GM12878 (cell line): ENCODE measurements around the gene ZNF132. TPM values are rescaled to one million over a fixed set of nuclear protein-coding genes. Genes with fewer than 3 reads are reported as not detected.

Experiments used
- ATAC-seq: fragments of 200-7000 bp; cut with Tn5 transposase; 3 replicates; pipeline ENCODE4 v1.9.1; 2020; ENCODE audit warnings: mild to moderate bottlenecking, moderate library complexity
- BruUV-seq: library from RNA; stranded (reverse); fragments of 400-500 nt; replicated peaks from 2 replicates; lab custom pipeline; 2021; lab: Mats Ljungman, UMichigan
- CTCF ChIA-PET: fragments of 300-600 bp; sonication (Branson Sonifier 250); formaldehyde crosslinking; extraction: SDS; loops from one replicate; lab custom pipeline; 2021; ENCODE audit warnings: inconsistent platforms; lab: Yijun Ruan, JAX
- POLR2A ChIA-PET: fragments of 350-600 bp; formaldehyde crosslinking; extraction: SDS; loops from one replicate; lab custom pipeline; 2021; ENCODE audit warnings: inconsistent platforms; lab: Charles Lee
- RAD21 ChIA-PET: fragments of 300-600 bp; sonication (Branson Sonifier 250); formaldehyde crosslinking; loops from one replicate; lab custom pipeline; 2023; ENCODE audit warnings: antibody characterized with exemption; ENCODE audit not compliant: unreplicated experiment; lab: Charles Lee
- SMC1A ChIA-PET: fragments of 300-600 bp; sonication (Branson Sonifier 250); formaldehyde crosslinking; loops from one replicate; lab custom pipeline; 2023; ENCODE audit not compliant: unreplicated experiment, uncharacterized antibody; lab: Charles Lee
- DNase-seq: peaks from one replicate; pipeline ENCODE4 v3.0.0-alpha.2; 2011; ENCODE audit warnings: low read depth, low spot score
- FAIRE-seq: peaks from 3 replicates; lab custom pipeline; 2011; peaks lifted over from hg19 to GRCh38; lab: Jason Lieb, UNC
- H2AFZ ChIP-seq: 2 replicates; pipeline ENCODE4 v1.6.0; 2011; ENCODE audit warnings: low read depth, low read length, control low read depth; ENCODE audit not compliant: control insufficient read depth
- H3K27ac ChIP-seq: 2 replicates; pipeline ENCODE4 v1.5.1; 2011; ENCODE audit warnings: control low read depth; ENCODE audit not compliant: control insufficient read depth, insufficient read depth
- H3K27me3 ChIP-seq, 2 experiments: replicated peaks in 1 of 2; 2 replicates each; pipeline versions ENCODE4 v1.6.0 to v1.6.1; 2011; ENCODE audit warnings: low read length in 1 of 2; ENCODE audit not compliant: control insufficient read depth in 2 of 2, insufficient read depth in 2 of 2
- H3K36me3 ChIP-seq, 2 experiments: 2 replicates each; pipeline ENCODE4 v1.5.1; 2011; ENCODE audit warnings: low read length in 1 of 2; ENCODE audit not compliant: control insufficient read depth in 2 of 2, insufficient read depth in 2 of 2
- H3K4me1 ChIP-seq: 2 replicates; pipeline ENCODE4 v1.6.1; 2011; ENCODE audit warnings: mild to moderate bottlenecking, low read length, moderate library complexity, mixed read lengths; ENCODE audit not compliant: control insufficient read depth, insufficient read depth
- H3K4me2 ChIP-seq: 2 replicates; pipeline ENCODE4 v1.6.0; 2011; ENCODE audit warnings: control low read depth; ENCODE audit not compliant: control insufficient read depth, insufficient read depth
- H3K4me3 ChIP-seq: fragments of 200-600 bp; sonication (generic); 2 replicates; pipeline ENCODE4 v1.5.1; 2016
- H3K79me2 ChIP-seq: 2 replicates; pipeline ENCODE4 v1.6.0; 2011; ENCODE audit warnings: low read length; ENCODE audit not compliant: control insufficient read depth, insufficient read depth
- H3K9ac ChIP-seq: 2 replicates; pipeline ENCODE4 v1.8.0; 2011; ENCODE audit warnings: low read length, control low read depth, mixed read lengths; ENCODE audit not compliant: control insufficient read depth, insufficient read depth
- H3K9me3 ChIP-seq: replicated peaks from 3 replicates; pipeline ENCODE4 v1.5.1; 2011; ENCODE audit warnings: mild to moderate bottlenecking, low read length; ENCODE audit not compliant: control insufficient read depth, insufficient read depth
- H4K20me1 ChIP-seq: 2 replicates; pipeline ENCODE4 v1.6.0; 2011; ENCODE audit not compliant: control insufficient read depth, insufficient read depth
- CBFB ChIP-seq: IDR thresholded peaks from 2 replicates; pipeline ENCODE4 v1.6.1; 2016; ENCODE audit warnings: antibody characterized with exemption, low read depth
- MLLT1 ChIP-seq: fragments of 450-650 bp; IDR thresholded peaks from 2 replicates; pipeline ENCODE4 v1.6.1; 2016; ENCODE audit warnings: mild to moderate bottlenecking
- MXI1 ChIP-seq: fragments of 150-350 bp; IDR thresholded peaks from 2 replicates; pipeline ENCODE4 v1.6.1; 2011; ENCODE audit warnings: low read depth, mild to moderate bottlenecking, inconsistent platforms, low read length, improper control_type of control experiment
- ZBED1 ChIP-seq: IDR thresholded peaks from 2 replicates; pipeline ENCODE4 v1.6.1; 2016; ENCODE audit warnings: borderline replicate concordance
- ZSCAN29 ChIP-seq: fragments of 450-650 bp; IDR thresholded peaks from 2 replicates; pipeline ENCODE4 v1.6.1; 2017; ENCODE audit warnings: mild to moderate bottlenecking, moderate library complexity
- WGBS: methylation state at CpG from one replicate; pipeline ENCODE4 v1.1.6; 2016; ENCODE audit warnings: low lambda C conversion rate; ENCODE audit not compliant: insufficient replicate concordance, insufficient coverage; ENCODE audit errors: missing lambda C conversion rate; 5-methylcytosine and 5-hydroxymethylcytosine counted together
- in situ Hi-C: fragments of 300-500 bp; cut with MboI; formaldehyde crosslinking; loops from 9 replicates; pipeline ENCODE4 v1.14.3; 2018; ENCODE audit warnings: mixed read lengths
- intact Hi-C: fragments of 100-400 bp; cut with micrococcal nuclease; formaldehyde crosslinking; loops from one replicate; pipeline ENCODE4 v1.14.2; 2022; ENCODE audit not compliant: unreplicated experiment
- polyA plus RNA-seq, 11 experiments: library from polyadenylated mRNA; depleted of rRNA in 4 of 11; unstranded in 6 of 11; stranded (reverse) in 5 of 11; fragments of >200 nt; fragmentation: Nextera tagmentation in 4 of 11; fragmentation: Illumina TruSeq in 1 of 11; extraction: Ambion mirVana in 4 of 11; extraction: Trizol in 1 of 11; gene quantifications; 1 replicate in 1 of 11; 2 replicates in 10 of 11; pipeline versions ENCODE4 v1.2.1 to v1.2.3, GENCODE V29; 2011 to 2016; ENCODE audit warnings: inconsistent platforms in 2 of 11, missing spikeins in 2 of 11, low read depth in 1 of 11
- total RNA-seq, 4 experiments: library from RNA; depleted of rRNA in 3 of 4; stranded (reverse); fragments of >200 nt in 3 of 4; fragmentation: Illumina TruSeq in 1 of 4; extraction: Trizol in 1 of 4; gene quantifications; 2 replicates each; pipeline versions ENCODE4 v1.2.1 to v1.2.3, GENCODE V29; 2013 to 2021

Gene ZNF132
- total and polyA plus RNA-seq, 10 of the 15 experiments (the other 5 are each of a cell fraction or from before 2014, with no cell fraction given): 0.56 to 4.0 (median 2.3) TPM

DNA sequence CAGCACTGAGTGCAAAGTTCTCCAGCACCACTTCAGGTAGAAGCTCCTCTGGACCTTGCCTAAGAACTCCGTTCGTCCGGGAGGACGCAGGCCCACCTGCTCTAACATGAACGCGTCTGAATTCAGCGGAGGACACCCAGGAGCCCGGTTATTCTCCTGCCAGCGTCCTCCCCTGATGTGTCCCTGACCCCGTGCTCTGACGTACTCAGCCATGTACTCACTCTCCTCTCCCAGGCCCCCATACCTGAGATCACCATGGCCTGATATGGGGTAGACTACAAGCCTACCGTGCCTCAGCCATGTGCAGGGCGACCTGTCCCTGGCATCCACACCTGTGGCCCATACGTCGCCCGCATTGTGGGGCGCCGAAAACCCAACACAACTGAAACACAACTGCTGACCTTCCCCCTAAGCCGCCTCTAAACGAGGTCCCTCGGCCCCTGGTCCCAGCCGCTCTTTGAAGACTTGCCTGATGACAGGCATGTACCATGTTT is 32.2 kb downstream of the ZNF132 start:
- H3K27me3 ChIP-seq: no peaks in the 10 kb centered on the region
- DNase-seq (no peak), FAIRE-seq (no peak), ATAC-seq (peak; percentile 11)
- ChIA-PET CTCF (interaction anchor here (1.4 kb wide), 1 partner anchor 11 kb away, joined by 5 read pairs; no protein-coding TSS in a partner anchor), SMC1A (interaction anchor here (1.1 kb wide), 2 partner anchors 43 to 59 kb away, joined by 3 read pairs; partner anchors contain the start of gene ZNF324), RAD21 (interaction anchor here (1.0 kb wide), 3 partner anchors 26 to 112 kb away, joined by 3 to 6 read pairs (median 5); partner anchors contain the start of gene ZBTB45)
- BruUV-seq: TSS peak; percentile 96
- peaks cover 16% of the 10 kb centered on the region for H3K79me2 ChIP-seq
- no peaks in the 10 kb centered on the region for H4K20me1 ChIP-seq
- no peaks in the 10 kb centered on the region for H3K36me3 ChIP-seq
- peaks cover 8% of the 10 kb centered on the region for H3K4me1 ChIP-seq
- intact Hi-C loops: loop anchor here (5.0 kb wide), 1 partner anchor 60 kb away; the partner anchor contains the start of gene ZNF324
- H3K9me3 ChIP-seq: no peaks in the 10 kb centered on the region
- in situ Hi-C loops: no loop called here
- 32% methylated on average over 22 of the region's 22 CpGs for WGBS
- peak overlapping the region; percentile 80 for H3K27ac ChIP-seq
- H3K9ac ChIP-seq: peak overlapping the region; percentile 90
- no peak for TF ChIP-seq ZSCAN29
- 0 out of 2 replicates have a peak, but pooled peaks have one; percentile 13 for TF ChIP-seq MLLT1
- no peak for TF ChIP-seq CBFB
- TF ChIP-seq ZBED1: no peak
- TF ChIP-seq MXI1: no peak
- TF ChIP-seq, all 136 proteins: peak for 1
- peak overlapping the region; percentile 100 for H3K4me2 ChIP-seq
- POLR2A ChIA-PET: interaction anchor here (0.5 to 1.0 kb wide), 2 partner anchors 19 to 44 kb away, joined by 3 read pairs; partner anchors contain the start of gene ZNF324B
- peak overlapping the region; percentile 98 for H2AFZ ChIP-seq
- H3K4me3 ChIP-seq: peak overlapping the region; percentile 90
